GM18526 (cell line): ENCODE results near the gene BLACAT1.

ENCODE experiments used
- POLR2A ChIP-seq: IDR thresholded peaks from 3 replicates; pipeline ENCODE4 v1.6.1; 2011; ENCODE audit not compliant: insufficient read length; ENCODE audit errors: extremely low read depth

Gene BLACAT1

DNA sequence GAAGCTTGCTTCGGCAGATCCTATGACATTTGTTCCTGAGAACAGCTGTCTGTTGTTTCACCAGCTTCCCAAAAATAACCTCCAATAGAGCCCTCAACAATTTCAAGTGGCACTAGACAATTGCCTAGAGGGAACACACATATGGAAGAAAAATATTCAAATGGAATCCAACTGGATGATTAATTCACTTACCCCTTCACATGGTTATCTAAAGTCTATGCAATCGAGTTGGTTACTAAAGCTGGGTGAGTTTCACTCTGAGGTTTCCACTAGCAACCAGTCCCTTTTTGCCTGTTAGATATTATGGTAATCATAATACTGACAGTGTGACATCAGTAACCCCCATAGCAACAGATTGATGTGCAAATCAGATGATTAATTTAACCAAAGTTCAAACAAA is 34.0 kb downstream of the BLACAT1 start, which contains the start of gene LEMD1:
Gene LEMD1, minus strand, starts transcription at position 259 of the 400 bp plus-strand sequence. CDS start 1,520 bp downstream, outside the sequence.
- no peak for TF ChIP-seq POLR2A

DNA sequence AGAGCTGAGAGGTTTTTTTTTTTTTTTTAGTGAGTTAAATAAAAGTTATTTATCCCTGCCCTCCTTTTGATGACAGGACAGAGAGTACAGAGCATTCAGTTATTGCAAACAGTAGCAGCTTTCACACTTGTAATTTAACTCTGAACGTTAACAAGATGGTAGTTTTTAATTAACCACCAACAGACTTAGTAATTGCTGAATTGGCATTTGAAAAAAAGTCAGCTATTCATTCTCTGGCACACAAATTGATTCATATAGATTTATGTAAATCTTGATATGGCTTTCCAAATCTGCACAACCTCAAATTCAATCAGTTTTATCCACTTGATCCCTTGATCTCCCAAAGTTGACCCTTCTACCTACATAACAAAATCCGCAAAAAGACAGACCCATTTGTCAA is 34.9 kb downstream of the BLACAT1 start:
- no peak for TF ChIP-seq POLR2A

DNA sequence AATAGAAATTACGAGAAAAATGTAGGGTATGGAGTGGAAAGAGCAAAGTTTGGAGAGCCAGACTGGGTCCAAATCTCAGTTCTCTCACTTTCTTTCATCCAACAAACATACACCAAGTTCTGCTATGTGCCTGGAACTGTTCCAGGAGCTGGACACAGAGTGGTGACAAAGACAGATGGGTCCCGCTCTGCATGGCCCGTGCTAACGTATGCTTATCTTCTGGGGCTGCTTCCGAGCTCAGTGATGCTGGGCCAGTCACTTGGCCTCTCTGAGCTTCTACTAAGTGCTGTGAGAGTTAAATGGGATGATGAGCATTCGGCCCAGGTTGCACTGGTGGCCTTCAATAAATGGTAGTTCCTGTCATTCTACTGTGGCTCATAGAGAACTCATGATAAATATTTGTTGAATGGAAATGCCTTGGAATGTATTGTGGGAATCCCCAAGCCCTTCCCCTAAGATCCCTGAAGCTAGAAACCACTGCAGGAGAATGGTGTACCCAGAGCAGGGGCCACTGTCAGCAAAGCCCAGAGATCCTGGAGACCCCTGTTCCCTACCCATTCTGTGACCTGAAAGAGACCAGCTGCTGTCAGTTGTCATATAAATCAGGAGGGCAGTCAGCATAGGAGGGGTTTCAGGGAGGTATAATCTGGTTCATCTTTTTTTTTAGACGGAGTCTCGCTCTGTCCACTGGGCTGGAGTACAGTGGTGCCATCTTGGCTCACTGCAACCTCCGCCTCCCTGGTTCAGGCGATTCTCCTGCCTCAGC is 37.8 kb downstream of the BLACAT1 start:
- TF ChIP-seq POLR2A: no peak

DNA sequence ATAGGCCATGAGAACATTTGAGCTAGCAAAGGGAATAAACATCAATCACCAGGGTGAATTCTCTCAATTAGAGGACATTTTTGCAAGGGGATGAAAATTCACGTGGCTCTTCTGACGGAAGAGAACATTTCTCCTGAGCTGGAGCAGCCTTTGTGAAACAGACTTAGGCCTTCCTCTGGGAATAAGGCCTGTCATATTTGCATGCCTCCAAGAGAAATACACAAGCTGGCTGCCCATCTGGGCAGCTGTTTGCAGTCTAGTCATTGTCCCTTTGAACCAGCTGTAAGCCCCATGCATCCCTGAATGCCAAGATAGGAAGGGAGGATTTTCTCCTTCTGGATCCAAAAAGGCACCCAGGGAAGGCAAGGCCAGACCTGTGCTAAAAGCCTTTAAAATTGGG is 39.5 kb downstream of the BLACAT1 start:
- no peak for TF ChIP-seq POLR2A

DNA sequence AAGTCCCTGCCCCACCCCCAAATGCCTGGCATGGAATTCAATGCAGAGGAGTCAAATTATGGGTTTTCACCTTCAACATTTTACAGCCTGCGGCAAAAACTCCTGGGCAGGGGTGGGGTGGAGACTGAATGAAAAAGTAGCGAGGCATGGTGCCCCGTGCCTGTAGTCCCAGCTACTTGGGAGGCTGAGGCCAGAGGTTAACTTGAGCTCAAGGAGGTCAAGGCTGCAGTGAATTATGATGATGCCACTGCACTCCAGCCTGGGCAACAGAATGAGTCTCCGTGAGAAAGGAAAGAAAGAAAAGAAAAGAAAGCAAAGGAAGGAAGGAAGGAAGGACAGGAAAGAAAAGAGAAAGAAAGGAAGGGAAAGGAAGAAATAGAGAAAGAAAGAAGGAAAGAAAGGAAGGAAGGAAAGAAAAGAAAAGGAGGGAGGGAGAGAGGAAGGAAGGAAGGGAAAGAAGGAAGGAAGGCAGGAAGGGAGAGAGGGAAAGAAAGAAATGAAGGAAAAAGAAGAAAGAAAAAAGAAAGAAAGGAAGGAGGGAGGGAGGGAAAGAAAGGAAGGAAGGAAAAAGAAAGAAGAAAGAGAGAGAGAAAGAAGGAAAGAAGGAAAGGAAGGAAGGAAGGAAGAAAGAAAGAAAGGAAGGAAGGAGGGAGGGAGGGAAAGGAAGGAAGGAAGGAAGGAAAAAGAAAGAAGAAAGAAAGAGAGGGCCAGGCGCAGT is 45.1 kb downstream of the BLACAT1 start:
- TF ChIP-seq POLR2A: no peak

GRCh38 chr1:205407970-205408369 is 47.9 kb downstream of the BLACAT1 start:
- TF ChIP-seq POLR2A: no peak
